ENCODE results near the gene ZNF518B.

ZNF518B gene, protein sequence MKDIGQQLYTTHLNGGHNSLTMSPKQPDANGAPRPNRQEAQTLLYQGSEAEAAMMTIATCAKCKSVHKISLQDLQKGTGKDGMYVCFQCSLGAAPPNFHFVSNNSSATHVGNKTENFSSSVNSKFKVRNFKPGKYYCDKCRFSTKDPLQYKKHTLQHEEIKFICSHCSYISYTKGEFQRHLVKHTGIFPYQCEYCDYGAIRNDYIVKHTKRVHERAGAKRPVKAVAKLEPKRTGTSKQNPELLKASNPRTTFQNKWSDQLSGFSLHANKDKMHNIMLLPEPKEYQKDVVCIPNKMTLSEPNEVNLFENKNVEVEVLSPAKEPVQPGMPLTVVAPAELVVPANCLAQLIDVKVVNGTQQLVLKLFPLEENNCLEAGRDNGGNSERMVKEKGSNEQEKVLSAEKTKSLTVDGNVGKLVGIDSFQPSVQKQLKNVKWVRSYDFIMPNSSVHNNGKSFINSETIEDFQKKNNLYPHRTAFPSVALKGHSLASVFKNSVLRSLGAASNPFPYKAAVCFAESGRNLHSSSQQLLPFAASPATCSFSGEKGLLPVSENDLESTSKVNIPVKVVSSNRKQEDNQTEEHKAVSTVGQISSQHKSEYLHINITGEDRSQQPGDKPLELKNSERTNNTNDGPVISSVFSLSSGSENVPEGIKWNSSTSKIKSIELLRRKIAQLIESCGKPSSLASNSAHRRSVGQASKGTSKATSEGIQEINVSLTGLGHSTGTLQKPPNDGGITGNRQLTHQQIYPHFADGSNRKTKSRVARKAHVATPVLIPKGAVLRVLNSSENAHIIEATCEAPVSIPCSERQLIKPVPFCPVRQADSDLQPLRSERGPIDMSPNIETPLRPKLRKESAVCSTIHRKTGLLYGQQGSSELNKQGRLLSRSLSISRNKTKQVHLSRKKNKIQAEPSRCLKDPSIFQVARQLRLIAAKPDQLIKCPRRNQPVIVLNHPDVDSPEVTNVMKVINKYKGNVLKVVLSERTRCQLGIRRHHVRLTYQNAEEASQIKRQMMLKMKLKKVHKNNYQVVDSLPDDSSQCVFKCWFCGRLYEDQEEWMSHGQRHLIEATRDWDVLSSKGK

DNA sequence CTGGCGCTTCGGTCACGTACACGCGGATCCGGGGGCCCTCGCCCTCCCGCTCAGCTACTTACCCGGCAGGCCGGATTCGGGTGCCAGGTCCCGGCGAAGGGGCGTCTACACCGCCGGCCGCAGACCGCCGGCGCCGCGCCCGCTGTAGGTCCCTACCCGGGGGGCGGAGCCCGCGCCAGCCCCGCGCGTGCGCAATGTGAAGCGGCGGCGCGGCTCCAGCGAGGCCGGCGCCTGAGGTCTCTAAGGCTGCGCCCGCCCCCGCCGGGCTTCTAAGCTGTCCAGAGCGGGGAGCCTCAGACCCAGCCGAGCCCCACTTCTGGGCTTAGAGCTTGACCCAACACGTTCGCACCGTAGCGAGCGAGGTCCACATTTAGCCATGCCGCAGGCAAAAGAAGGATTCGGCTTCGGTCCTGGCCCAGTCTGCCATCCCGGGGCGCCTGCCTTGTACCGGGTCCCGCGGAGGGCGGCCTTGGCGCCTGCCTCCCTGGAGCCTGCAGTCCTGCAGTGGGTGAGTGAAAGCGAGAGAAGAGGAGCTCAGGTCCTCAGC lies at the start of gene ZNF518B:
TSS of gene ZNF518B (minus strand) at position 172 of the 547 bp plus-strand sequence. CDS start 11,098 bp downstream, outside the sequence.
- no peak for DNase-seq

DNA sequence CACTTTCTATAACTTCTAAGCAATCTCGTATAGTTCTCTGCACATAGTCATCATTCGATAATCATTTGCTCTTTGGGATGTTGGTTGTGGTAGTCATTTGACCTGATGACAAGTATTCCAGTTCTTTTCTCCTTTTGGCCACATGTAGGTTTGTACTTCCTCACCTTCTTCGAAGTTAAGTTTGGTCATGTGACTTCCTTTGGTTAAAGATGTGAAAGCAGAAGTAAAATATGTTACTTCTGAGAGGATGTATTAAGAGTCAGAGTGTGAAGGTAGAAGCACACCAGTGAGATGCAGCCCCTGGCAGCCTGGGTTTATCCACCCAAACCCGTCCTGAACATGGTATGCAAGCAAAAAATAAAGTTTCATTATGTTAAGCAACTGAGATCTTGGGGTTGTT lies 48.9 kb upstream of the ZNF518B start:
- DNase-seq: no peak

DNA sequence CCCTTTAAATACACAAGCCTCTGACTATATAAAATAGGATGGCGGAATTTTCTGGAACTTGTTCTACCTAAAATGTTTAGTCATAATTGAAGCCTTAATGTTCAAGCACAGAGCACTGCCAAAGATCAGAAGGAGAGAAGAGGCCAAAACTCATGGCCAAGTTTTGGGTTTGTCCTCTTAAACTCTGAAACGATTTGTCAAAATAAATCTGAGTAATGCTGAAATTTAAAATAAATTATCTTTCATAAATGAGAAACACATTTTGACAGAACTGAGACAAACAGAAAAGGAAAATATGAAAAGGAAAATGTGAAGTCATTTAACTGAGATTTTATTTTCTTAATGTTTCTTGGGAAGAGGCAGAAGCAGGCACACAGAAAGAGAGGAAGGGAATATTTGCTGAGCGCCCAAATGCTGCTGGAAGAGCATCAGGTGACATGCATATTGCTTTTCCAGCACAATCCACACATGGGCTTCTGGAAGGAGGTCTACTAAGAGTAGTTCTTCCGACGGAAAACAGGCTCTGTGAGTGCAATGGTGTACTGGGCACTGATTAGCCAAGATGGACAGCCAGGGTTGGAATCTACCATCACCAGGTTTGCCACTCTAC lies 47.4 kb upstream of the ZNF518B start:
- no peak for DNase-seq

DNA sequence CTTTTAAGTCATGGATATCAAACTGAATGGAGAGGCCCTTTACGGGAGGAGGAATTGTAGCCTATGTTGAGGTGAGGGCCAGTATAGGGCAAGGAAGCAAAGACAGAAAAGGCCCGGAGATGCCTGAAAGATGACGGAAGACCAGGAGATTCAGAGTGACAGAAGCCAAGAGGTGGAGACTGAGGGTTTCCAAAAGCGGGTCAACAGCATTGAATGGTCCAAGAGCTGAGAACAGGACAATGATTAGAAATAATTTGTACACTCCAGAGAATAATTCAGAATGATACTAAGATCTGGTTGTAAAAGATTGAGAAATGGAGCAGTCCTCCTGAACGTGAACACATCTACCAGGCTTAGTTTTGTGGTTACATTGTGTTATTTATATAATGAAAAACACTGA lies 45.5 kb upstream of the ZNF518B start:
- no peak for DNase-seq

DNA sequence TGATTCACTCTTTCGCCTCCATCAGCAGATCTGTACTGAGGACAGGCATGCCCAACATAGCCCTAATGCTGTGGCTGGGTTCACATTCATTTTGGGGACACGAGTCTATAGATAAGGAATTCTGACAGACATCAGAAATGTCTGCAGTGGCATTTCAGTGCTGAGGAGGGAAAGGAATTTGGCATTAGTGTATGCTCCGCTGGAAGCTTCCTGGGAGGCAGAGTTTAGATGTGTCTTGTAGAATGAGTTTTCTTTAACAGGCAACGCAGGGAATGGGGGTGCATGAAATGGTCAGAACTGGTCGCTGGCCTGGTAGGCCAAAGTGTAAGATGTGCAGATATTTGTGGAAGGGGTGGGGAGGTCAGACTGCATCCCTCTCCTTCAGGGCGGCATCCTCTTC lies 43.5 kb upstream of the ZNF518B start:
- DNase-seq: no peak

DNA sequence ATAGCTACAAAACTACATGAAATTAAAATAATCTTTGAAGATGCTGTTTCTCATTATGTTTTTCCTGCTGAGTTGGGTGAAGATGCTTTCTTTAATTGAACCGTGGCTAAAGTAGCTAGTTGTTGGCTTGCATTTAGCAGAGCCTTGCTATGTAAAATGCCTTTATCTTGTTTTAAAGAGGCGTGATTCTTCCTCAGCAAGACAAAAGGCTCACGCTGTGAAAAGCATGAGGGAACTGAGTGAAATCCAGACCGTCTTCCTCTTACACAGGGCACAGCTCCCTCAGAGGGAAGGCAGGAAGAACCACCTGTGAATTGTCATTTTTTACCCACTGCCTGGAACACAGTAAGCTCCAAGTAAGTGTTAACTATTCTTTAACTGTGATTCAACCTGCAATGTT lies 39.0 kb upstream of the ZNF518B start:
- no peak for DNase-seq

DNA sequence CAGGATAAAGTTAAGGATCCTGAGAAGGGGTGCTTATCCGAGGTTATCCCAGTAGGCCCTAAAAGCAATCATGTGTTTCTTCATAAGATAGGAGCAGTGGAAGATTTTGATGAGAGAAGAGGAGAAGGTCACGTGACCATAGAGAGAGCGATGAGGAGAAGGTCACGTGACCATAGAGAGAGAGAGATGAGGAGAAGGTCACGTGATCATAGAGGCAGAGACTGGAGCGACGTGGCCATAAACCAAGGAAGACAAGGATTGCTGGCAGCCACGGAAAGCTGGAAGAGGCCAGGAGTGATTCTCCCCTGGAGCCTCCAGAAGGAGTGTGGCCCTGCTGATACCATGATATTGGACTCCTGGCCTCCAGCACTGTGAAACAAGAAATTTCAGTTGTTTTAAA lies 38.4 kb upstream of the ZNF518B start:
- DNase-seq: no peak

DNA sequence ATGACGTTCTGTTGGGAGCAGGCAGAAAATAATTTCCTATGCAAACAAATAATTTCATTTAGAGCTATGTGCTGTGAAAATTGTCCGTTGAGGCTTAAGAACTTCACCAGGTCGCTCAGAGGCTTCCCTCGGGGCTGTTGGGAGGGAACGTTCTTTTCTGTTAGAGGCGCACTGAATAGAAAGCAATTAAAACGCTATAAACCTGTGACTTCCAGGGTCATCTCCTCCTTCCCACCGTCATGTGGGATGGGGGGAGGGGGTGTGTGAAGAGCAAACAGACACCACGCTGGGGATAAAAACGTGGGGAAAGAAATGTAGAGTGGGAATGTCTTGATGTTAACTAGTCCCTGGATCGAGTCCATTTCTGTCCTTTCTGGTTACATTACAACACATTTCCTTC lies 35.2 kb upstream of the ZNF518B start:
- no peak for DNase-seq

DNA sequence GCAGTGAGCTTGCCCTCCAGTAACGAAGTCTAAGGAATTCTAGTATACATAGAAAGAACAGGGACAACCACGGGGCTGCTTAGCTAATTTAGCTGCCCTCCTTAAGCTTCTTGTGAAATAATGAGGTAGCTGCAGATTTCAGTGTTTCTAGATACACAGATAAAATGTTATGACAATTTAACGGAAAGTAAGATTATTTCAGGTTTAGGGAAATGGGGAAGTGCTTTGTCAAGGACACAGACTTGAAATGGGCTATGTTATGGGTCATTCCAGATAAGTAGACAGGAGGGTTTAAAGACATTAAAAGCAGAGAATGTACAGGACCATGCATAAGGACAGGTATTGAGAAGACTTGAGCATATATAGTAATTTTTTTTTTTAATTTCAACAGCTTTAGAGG lies 34.2 kb upstream of the ZNF518B start:
- DNase-seq: no peak

DNA sequence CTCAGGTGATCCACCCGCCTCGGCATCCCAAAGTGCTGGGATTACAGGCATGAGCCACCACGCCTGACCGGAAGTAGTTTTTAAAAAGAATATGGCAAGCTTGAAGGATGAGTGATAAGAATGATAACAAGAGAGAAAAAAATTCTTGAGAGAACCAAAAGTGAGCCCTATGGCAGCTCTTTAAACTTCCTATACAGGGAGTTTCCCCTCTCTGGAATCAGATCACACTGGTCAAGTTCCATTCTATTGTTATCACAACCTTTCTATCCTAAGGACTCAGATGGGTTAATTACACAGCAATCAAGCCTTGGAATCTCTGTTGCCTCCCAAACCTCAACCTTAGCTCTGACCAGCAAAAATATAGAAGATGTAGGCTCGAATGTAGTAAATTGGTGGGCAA lies 33.8 kb upstream of the ZNF518B start:
- no peak for DNase-seq

DNA sequence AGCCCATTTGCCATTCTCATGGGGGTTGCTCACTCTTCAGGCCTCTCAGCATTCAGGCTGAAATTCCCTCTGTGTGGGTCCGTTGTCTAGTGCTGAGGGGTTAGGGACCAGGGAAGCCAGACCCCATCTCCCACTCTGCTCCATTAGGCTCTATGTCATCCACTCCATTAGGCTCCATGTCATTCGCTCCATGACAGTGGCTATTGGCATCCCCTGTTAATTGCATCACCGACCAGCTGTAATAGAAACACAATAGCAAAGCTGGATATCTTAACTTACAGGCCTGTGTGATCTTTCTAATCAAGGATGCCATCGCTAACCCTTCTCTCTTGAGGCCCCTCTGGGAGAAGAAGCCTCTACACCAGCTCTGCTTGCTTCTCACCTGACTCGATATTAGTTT lies 25.7 kb upstream of the ZNF518B start:
- no peak for DNase-seq

DNA sequence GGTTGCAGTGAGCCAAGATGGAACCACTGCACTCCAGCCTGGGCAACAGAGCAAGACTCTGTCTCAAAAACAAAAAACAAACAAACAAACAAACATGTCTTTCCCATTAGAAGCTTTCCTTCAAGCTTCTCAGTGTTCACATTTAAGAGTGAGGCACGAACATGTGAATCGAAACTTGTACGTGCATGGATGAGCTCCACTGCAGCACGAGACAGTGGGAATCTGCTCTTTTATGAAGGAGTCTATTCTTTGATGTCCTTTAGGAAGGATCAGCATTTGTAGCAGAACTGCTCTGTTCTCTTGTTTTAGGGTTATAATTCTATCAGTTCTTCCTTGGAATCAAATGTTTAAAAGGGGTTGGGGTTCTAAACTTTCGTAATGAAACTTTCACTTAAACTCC lies 23.4 kb upstream of the ZNF518B start:
- no peak for DNase-seq

DNA sequence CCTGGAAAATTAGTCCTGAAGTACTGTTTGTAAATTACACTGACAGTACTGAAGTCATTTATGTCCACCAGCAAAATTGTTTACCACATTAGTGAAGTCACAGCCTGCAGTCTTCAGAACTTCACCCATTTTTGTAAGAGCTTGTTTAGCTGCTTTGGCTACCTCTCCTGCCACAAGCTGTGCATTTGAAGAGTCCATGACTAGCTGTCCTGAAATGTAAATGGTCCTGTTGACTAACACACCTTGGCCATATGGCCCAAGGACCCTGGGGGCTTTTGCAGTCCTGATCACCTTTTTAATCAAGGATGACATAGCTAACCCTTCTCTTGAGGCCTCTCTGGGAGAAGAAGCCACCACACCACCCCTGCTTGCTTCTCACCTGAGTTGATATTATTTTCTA lies 21.4 kb upstream of the ZNF518B start:
- no peak for DNase-seq

DNA sequence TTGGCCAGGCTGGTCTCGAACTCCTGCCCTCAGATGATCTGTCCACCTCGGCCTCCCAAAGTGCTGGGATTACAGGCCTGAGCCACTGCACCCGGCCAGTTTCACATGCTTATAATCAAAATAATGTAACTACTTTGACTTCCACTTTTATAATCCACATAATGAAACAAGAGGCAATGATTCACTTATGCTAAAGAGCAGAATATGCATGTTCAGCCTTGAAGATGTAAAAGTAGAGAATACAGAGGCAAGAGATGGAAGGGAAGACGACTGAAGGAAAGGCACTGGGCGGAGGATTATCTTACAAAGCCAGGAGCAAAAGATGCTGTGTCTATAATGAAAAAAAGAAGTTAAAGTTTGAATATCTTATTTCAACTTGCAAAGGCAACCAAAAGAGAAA lies 13.3 kb upstream of the ZNF518B start:
- DNase-seq: no peak

DNA sequence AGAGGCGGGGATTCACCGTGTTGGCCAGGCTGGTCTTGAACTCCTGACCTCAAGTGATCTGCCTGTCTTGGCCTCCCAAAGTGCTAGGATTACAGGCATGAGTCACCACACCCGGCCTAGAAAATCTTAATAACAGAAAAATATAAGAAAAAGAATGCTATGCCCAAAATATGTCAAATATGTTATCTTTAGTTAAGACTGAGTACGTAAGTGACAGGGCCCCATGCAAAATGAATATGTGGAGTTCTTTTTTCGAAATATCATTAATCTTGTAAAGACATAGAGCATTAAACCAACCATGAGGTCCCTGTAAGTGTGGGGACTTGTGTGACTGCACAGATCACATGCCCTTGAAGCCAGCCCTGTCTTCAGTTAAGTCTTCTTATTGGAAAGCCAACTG lies 8.9 kb upstream of the ZNF518B start:
- no peak for DNase-seq

DNA sequence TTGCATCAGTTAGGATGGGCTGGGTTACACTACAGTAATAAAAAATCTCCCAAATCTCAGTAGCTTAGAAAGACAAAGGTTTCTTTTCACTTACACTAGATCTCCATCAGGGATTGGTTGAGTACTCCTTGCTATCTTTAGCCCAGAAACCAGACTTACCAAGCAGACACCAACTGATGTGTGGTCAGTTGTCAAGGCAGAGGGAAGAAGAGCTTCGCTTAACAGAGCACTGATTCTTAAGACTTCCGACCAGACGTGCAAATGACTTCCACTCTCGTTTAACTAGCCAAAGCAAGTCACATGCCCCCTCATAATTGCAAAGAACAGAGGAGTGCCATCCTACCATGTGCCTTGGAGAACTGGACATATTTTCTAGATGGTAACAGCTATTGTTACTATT lies 5.7 kb upstream of the ZNF518B start:
- no peak for DNase-seq

DNA sequence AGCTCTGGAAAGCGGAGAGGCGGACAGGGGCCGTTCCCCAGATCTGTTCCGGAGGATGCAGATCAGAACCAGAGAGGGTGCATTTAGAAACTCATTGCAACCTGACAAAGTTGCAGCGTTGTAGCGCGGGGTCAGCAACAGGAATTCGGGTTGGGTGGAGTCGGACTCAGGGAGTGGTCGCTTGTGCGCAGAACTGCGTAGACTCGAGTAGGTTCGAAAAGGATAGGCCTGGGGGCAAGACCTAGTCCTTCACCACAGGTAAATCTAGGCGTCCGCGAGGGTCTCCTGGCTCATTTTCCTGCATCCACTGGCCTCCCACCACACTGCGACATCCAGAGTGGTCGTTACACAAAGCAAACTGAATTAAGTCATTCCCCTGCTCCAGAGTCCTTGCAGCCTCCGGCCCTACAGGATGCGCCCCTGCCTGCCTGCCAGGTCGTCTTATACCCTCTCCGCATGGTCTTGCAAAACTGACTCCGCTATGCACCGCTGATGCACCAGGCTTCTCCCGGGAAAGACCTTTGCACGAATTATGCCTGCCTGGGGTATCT lies 4.7 kb upstream of the ZNF518B start:
- DNase-seq: no peak

DNA sequence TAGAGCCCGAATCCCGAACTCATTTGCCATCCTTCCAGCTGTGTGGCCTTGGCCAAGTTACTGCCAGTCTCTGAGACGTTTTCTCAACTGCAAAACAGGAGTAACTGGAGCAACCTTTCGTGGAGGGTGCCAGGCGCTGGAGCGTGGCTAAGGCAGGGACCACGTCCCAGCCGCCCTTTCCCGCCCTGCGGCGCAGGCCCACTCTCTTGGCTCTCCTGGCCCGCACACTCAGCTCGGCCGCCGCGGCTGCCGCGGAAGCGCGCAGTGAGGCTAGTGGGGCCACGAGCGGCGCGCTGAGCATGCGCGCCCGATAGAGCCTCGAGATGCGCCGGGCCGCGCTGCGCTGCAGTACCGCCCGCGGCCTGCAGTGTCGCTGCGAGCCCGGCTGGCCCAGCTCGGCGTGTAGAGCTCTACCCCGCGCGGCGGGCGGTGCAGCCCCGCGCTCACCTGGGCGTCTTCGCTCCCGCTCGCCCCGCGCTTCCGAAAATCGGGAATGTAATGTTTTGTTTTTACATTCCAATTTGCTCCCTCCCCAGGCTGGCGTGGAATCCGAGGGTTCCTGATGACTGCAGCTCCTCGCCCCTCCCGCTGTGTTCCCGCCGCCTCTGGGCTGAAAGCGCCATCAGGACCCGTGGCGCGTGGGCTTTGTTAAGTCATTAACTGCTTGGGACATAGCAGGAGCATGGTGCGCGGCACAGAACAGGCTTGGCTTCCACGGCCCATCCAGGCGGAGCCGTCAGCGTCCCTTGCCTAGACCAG lies 4.0 kb upstream of the ZNF518B start:
- DNase-seq: no peak

DNA sequence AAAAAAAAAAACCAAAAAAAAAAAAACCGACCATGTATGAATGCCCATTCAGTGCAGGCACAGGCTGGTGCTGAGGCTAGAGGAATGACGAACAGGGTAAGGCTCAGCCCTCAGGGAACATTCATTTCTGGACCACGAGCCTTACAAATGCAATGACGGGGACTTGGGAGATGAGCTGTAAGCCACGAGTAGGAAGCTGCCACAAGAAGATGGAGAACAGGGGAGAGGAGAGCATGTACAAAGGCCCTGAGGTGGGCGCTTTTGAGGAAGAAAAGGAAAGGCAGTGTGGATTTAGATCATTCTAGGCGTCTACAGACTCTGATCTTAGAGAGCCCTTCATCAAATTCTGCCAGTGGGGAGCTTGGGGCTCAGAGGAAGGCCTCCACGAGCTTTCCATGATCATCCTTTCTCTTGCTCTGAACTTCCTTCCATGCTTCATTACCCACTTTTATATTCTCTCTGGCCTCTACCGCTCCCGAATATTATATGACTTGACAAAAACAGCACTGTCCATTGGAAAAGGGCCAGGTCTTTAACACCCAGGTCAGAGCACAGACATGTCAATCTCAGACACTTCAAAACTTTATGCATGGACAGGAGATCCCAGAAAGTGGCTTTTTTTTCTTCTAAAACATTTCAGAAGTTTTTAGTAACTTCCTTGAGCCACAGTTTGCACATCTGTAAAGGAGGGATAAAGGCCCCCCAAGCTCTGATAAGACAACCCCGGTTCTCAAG lies 3.3 kb upstream of the ZNF518B start:
- no peak for DNase-seq

DNA sequence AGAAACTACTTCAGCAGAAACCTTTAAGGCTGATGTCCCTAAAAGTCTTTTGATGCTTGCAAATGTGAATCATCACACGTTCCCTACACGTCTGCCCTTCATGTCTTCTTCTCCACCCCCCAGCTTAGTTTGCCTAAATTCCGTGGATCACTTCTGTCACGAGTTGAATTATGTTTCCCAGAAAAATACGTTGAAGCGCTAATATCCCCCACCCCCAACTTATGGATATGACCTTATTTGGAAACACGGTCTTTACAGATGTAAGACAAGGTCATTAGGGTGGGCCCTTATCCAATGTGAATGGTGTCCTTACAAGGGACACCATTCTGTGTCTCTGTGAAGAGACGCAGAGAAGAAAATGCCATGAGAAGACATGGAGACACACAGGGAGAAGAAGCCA lies 2.1 kb upstream of the ZNF518B start:
- no peak for DNase-seq

DNA sequence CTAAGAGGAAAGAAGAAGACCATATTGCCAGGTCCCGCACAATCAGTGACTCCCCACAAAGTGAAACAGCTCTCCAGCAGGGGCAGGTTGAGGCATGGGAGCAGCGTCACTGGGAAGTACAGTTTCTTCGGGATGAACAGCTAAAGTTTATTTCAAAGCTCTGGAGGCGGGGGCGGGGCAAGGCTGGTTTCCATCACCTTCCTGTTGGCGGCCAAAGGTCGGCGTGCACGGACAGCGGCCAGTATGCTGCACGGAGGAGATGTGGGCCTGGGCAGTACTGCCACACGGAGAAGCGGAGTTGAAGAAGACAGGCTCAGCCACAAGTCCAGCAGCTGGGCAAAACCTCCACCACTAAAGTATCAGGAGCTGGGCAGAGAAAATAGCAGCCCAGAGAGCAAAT lies 951 bp upstream of the ZNF518B start:
- DNase-seq: no peak

All from NCI-H1105 treated with DMSO at 0.1 percent for 48 hours (cell line).